ENCODE data around the gene SLC8A2.
A peak's percentile ranks its signal among the peaks of the same experiment; 100 is the strongest.

SLC8A2 gene

GRCh38 chr19:47430041-47430802, 41.5 kb downstream of the SLC8A2 start:
- DNase-seq (ENCODE audit: low spot score) = no peak

DNA sequence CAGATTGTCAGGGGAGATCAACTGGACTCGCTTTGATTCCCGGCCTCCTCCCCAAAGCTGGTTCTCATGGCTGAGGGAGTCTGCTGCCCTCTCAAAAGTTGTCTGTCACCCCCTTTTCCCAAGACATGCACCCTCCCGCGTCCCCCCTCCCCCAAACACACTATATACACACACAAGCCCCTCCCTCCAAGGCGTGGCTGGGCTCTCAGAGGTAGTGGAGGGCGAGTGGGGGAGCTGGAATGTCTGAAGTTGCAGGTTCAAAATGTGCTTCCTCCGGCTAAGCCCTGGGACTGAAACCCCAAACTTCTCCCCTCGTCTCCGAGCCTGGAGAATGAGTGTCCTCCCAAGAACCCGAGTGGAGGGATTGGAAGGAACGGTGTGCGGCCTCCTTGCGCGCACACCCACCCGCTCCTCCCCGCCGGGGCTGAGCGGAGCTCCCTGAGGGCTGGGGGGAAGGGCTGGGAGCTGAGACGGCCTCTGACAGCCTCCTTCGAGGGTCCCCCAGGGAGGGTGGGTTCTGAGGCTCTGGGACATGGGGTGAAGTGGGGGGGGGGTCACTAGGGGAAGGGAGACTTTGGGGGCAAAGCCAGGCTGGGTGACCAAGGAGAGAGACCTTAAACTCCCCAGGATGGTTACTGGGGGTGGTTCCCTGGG, 42.4 kb downstream of the SLC8A2 start:
- DNase-seq (ENCODE audit: low spot score) = no peak

GRCh38 chr19:47428177-47428894, 43.4 kb downstream of the SLC8A2 start:
- DNase-seq (ENCODE audit: low spot score) = no peak

DNA sequence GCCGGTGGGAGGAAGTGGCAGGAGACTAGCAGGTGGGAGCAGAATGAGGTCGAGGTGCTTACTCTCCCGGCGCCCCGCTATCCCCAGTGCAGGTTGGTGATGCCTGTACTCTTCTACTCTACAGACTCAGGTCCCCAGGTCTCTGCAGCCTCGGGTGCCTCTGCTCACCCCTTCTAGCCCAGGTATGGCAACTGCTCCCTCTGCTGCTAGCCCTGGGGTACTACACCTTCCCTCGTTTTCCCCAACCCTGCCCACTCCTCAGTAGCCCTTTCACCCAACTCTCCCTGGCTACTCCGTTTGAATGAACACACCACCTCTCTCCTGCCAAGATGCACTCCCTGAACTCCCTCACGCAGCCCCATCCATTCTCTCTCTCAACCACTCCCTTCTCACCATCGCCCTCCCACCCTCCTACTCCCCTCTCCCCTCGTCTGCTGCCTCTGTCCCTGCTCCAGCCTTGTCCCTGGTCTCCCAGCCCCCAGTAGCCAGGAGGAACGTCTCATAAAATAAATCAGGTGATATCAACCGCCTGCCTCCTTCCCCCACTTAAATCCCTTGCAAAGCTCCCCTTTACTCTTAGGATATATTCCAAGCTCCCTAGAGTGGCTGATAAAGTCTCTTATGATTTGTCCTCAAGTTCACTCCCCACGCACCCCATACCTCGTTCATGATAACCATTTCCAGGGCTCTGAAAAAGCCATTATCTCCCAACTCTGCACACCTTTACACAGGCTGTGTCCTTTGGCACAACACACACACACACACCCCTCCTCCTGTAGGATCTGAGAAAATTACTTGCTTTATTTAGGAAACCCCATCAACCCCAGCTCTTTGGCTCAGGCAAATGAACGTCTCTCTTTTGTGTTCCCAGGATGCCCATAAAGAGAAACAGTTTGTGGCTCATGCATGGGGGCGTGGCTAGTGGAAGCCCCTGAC, 44.2 kb downstream of the SLC8A2 start:
- no peak for DNase-seq (ENCODE audit: low spot score)

GRCh38 chr19:47423203-47423882, 48.4 kb downstream of the SLC8A2 start:
- DNase-seq (ENCODE audit: low spot score) = no peak

- no peak for DNase-seq (ENCODE audit: low spot score)
Observed at GRCh38 chr19:47422417-47423163, 49.1 kb downstream of the SLC8A2 start.

DNA sequence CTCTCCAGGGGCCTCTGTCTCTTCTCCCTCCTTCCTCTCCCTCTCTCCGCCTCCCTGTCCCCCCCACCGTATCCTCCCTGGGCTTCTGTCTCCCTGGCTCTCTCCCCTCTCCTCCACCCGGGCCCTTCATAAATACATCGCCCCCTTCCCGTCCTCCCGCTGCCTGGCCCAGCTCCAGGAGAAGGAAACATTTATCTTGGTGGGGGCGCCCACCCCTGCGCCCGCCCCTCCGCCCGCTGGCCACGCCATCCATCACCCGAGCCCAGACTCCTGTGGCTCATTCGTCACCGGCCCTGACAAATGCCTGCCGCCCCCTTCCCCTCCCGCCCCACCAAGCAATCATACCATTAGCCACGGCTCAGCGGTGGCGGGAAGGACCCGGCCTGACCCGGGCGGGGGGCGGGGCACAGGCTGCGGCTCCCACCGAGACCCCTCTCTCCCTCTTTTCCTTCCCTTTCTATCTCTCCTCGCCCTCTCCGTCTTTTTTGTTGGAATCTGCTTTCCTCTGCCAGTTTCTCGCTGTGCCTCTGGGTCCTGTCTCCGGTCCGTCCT, 49.8 kb downstream of the SLC8A2 start:
- no peak for DNase-seq (ENCODE audit: low spot score)

DNA sequence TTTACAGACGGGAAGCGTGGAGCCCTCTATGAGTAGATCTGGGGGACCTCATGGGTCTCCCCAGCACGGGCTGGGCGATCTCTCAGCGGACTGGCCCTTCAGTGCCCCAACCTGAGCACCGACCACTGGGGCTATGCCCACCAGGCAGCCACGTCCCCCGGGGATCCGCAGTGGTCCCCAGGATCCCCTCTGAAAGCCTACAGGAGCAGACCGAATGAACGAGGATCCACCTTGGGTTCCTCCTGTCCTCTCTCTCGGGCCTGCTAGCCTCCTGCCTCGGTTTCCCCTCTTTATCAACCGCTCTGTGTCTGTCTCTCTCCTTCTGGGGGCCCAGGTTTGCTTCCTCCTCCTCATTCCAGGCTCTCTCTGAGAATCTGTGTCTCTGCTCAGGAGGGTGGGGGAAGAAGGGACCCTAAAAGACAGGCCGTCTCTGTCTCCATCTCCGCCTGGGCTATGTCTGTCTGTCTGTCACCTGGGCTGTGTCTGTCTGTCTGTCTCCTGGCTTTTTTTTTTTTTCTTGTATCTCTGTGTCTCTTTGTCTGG, 50.4 kb downstream of the SLC8A2 start:
- no peak for DNase-seq (ENCODE audit: low spot score)

DNA sequence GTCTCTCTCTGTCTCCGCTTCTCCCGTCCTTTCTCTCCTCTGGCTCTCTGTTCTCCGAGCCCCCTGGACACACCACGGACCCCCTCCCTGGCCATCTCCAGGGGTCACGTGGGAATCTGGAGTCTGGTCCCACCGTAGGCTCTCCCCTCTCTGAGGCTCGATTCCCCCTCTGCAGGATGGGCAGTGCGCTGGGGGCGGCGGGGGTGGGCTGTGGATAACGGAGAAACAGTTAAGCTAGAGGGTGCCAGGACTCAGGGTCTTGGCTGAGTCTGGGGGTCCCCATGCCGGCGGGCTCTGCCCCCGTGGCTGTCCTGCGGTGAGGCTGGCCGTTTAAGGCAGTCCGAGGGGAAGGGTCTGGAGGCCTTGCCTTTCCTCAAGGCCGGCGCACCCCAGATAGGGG, 51.9 kb downstream of the SLC8A2 start:
- DNase-seq (ENCODE audit: low spot score) = no peak

GRCh38 chr19:47419030-47419783, 52.5 kb downstream of the SLC8A2 start, which contains the start of gene MEIS3:
Gene MEIS3 (minus strand): TSS chr19:47419527. CDS start chr19:47419081, 446 bp downstream.
- no peak for DNase-seq (ENCODE audit: low spot score)

GRCh38 chr19:47418692-47419029, 53.0 kb downstream of the SLC8A2 start:
- DNase-seq (ENCODE audit: low spot score) = no peak

GRCh38 chr19:47417746-47418691, 53.7 kb downstream of the SLC8A2 start:
- DNase-seq (ENCODE audit: low spot score) = no peak

GRCh38 chr19:47417107-47417745, 54.5 kb downstream of the SLC8A2 start:
- DNase-seq (ENCODE audit: low spot score) = no peak

DNA sequence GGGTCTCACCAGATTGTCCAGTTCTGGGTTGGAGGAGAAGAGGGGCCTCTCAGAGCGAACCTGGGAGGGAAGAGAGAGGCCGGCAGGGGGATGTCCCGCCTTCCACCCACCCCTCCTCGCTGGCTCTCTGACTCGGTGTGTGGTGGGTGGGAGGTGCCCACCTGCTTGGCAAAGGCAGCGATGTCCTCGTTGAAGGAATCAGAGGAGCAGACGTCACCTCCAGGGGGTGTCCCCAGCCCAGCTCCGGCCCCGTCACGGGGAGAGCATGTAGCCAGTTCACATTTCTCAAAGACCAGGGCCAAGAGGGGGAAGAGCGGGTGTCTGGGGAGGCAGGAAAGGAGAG, 55.1 kb downstream of the SLC8A2 start:
- DNase-seq (ENCODE audit: low spot score) = peak; percentile 65

GRCh38 chr19:47415953-47416642, 55.6 kb downstream of the SLC8A2 start:
- DNase-seq (ENCODE audit: low spot score) = peak; percentile 51

GRCh38 chr19:47414469-47414868, 57.2 kb downstream of the SLC8A2 start:
- no peak for DNase-seq (ENCODE audit: low spot score)

DNA sequence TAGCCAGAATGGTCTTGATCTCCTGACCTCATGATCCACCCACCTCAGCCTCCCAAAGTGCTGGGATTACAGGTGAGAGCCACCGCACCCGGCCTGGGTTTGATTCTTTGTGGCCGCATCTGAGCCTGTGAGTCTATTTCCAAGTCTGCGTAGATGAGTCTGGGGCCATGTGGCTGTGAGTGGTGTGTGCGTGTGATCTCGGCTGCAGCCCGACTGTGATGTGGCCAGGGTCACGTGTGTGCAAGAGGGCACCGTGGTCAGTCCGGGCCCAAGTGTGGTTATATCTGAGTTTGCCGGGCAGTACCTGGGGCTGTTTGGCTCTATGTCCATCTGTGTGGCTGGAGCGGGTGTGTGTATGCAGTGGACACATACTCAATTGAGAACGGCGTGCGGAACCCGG, 57.8 kb downstream of the SLC8A2 start:
- no peak for DNase-seq (ENCODE audit: low spot score)
